Brain microvascular endothelial cell (primary cell): ENCODE data around the gene TEKT5.
"Not testable (repeated sequence)": the region's sequence is repeated elsewhere in the genome, so short reads cannot be mapped to it uniquely, and the experiment has no call there.

Experiments used
- DNase-seq: peaks from one replicate; pipeline ENCODE4 v3.0.0-alpha.2; 2020
- H3K27ac ChIP-seq: fragments of 250-450 bp; sonication (Bioruptor Pico); 2 replicates; pipeline ENCODE4 v1.5.1; 2020; ENCODE audit warnings: mild to moderate bottlenecking, moderate library complexity
- H3K27me3 ChIP-seq: fragments of 250-450 bp; sonication (Bioruptor Pico); replicated peaks from 2 replicates; pipeline ENCODE4 v1.5.1; 2020; ENCODE audit warnings: mild to moderate bottlenecking
- H3K36me3 ChIP-seq: fragments of 250-450 bp; sonication (Bioruptor Pico); replicated peaks from 2 replicates; pipeline ENCODE4 v1.5.1; 2020; ENCODE audit warnings: mild to moderate bottlenecking
- H3K4me3 ChIP-seq: 2 replicates; pipeline ENCODE4 v1.5.1; 2011; ENCODE audit warnings: low read depth, mild to moderate bottlenecking, control low read depth, low read length, moderate library complexity
- CTCF ChIP-seq: IDR thresholded peaks from 2 replicates; pipeline ENCODE4 v1.5.1; 2011; ENCODE audit warnings: low read depth, mild to moderate bottlenecking, moderate library complexity, low read length, control low read depth, inconsistent platforms; ENCODE audit errors: missing control alignments
- in situ Hi-C: cut with HindIII; loops from 2 replicates; pipeline ENCODE4 v1.10.0; 2017; ENCODE audit warnings: low sequenced_read_pairs, low pct_ligation_motif_present

TEKT5 gene

GRCh38 chr16:10622036-10622921 is 72.5 kb downstream of the TEKT5 start:
- in situ Hi-C loops, result no loop called here
- Histone ChIP-seq H3K36me3 (no peaks in the 10 kb centered on the region), H3K4me3 (no peak overlapping the region), H3K27ac (no peak overlapping the region), H3K27me3 (no peaks in the 10 kb centered on the region)
- TF ChIP-seq CTCF, result no peak
- DNase-seq, result no peak

- not testable (repeated sequence) for H3K27me3 ChIP-seq
These were observed 73.3 kb downstream of the TEKT5 start for GRCh38 chr16:10621216-10621949.

GRCh38 chr16:10620120-10620519 is 74.6 kb downstream of the TEKT5 start:
- Histone ChIP-seq H3K36me3 (no peaks in the 10 kb centered on the region), H3K27ac (no peak overlapping the region), H3K27me3 (no peaks in the 10 kb centered on the region), H3K4me3 (no peak overlapping the region)
- DNase-seq, result no peak
- TF ChIP-seq CTCF, result no peak
- in situ Hi-C loops, result no loop called here

More at GRCh38 chr16:10621216-10621949, 73.3 kb downstream of the TEKT5 start:
- H3K36me3 ChIP-seq, in situ Hi-C loops, H3K27ac ChIP-seq, H3K4me3 ChIP-seq, DNase-seq: not testable (repeated sequence)

GRCh38 chr16:10619271-10619849 is 75.4 kb downstream of the TEKT5 start:
- H3K36me3 ChIP-seq, result no peaks in the 10 kb centered on the region
- no peak overlapping the region for H3K4me3 ChIP-seq
- H3K27me3 ChIP-seq, result no peaks in the 10 kb centered on the region
- in situ Hi-C loops, result no loop called here
- H3K27ac ChIP-seq, result no peak overlapping the region
- DNase-seq, result no peak
- no peak for TF ChIP-seq CTCF

- no peaks in the 10 kb centered on the region for H3K27me3 ChIP-seq
- H3K27ac ChIP-seq, result no peak overlapping the region
- H3K36me3 ChIP-seq, result no peaks in the 10 kb centered on the region
- no peak overlapping the region for H3K4me3 ChIP-seq
- TF ChIP-seq CTCF, result no peak
- in situ Hi-C loops, result no loop called here
- no peak for DNase-seq
These were observed 76.0 kb downstream of the TEKT5 start for GRCh38 chr16:10618710-10619209.

GRCh38 chr16:10617662-10618420 is 76.9 kb downstream of the TEKT5 start:
- Histone ChIP-seq H3K27me3 (no peaks in the 10 kb centered on the region), H3K4me3 (no peak overlapping the region), H3K27ac (no peak overlapping the region), H3K36me3 (no peaks in the 10 kb centered on the region)
- no peak for TF ChIP-seq CTCF
- in situ Hi-C loops, result no loop called here
- DNase-seq, result no peak
